CD14-positive monocyte (primary cell): ENCODE data around the gene IL3. TPM values are rescaled to one million over a fixed set of nuclear protein-coding genes. Genes with fewer than 3 reads are reported as not detected.

Source experiments
- DNase-seq, 3 donors: peaks; one replicate each; pipeline ENCODE4 v3.0.0-alpha.2; 2011 to 2022
- H2AFZ ChIP-seq: 2 replicates; pipeline ENCODE4 v1.6.0; 2012; ENCODE audit warnings: mild to moderate bottlenecking, low read depth, low read length, inconsistent platforms; ENCODE audit not compliant: insufficient read depth, poor library complexity, severe bottlenecking
- H3K27ac ChIP-seq, 2 donors: 1 replicate in 1 of 2; 2 replicates in 1 of 2; pipeline ENCODE4 v1.5.1; 2012 to 2013; ENCODE audit warnings: low read length in 2 of 2, control low read depth in 1 of 2, inconsistent platforms in 1 of 2, low read depth in 1 of 2, mild to moderate bottlenecking in 1 of 2
- H3K27me3 ChIP-seq, 2 donors: one replicate each; pipeline versions ENCODE4 v1.6.0 to v1.6.1; 2011 to 2013; ENCODE audit warnings: low read length in 2 of 2; ENCODE audit not compliant: control insufficient read depth in 2 of 2, insufficient read depth in 2 of 2
- H3K36me3 ChIP-seq, 2 donors: replicated peaks in 1 of 2; 1 replicate in 1 of 2; 2 replicates in 1 of 2; pipeline versions ENCODE4 v1.5.1 to v1.6.1; 2012 to 2013; ENCODE audit warnings: low read length in 2 of 2, control low read depth in 1 of 2, inconsistent platforms in 1 of 2, mild to moderate bottlenecking in 1 of 2; ENCODE audit not compliant: insufficient read depth in 2 of 2, control insufficient read depth in 1 of 2
- H3K4me1 ChIP-seq, 2 donors: 1 replicate in 1 of 2; 2 replicates in 1 of 2; pipeline versions ENCODE4 v1.5.1 to v1.6.1; 2012 to 2013; ENCODE audit warnings: low read length in 2 of 2, control low read depth in 1 of 2, inconsistent platforms in 1 of 2, mild to moderate bottlenecking in 1 of 2, moderate library complexity in 1 of 2; ENCODE audit not compliant: insufficient read depth in 2 of 2, control insufficient read depth in 1 of 2
- H3K4me2 ChIP-seq: replicated peaks from 2 replicates; pipeline ENCODE3; 2012; ENCODE audit warnings: low read length, moderate library complexity, mild to moderate bottlenecking; ENCODE audit not compliant: poor library complexity, severe bottlenecking; ENCODE audit errors: extremely low read depth
- H3K4me3 ChIP-seq, 3 experiments: fragments of 200-600 bp in 1 of 3; sonication (generic) in 1 of 3; replicated peaks in 1 of 3; 1 replicate in 2 of 3; 2 replicates in 1 of 3; pipeline ENCODE4 v1.5.1; 2011 to 2013; ENCODE audit warnings: low read length in 3 of 3, mild to moderate bottlenecking in 3 of 3, control low read depth in 2 of 3, low read depth in 2 of 3, inconsistent platforms in 1 of 3, moderate library complexity in 1 of 3
- H3K79me2 ChIP-seq: 2 replicates; pipeline ENCODE4 v1.6.0; 2012; ENCODE audit warnings: mild to moderate bottlenecking, control low read depth, inconsistent platforms, low read length, moderate library complexity; ENCODE audit not compliant: insufficient read depth
- H3K9ac ChIP-seq: 2 replicates; pipeline ENCODE4 v1.6.0; 2017; ENCODE audit warnings: low read length, mild to moderate bottlenecking; ENCODE audit not compliant: insufficient read depth, poor library complexity, severe bottlenecking
- H3K9me3 ChIP-seq, 2 donors: replicated peaks in 1 of 2; 1 replicate in 1 of 2; 2 replicates in 1 of 2; pipeline versions ENCODE4 v1.5.1 to v1.6.1; 2012 to 2013; ENCODE audit warnings: low read length in 2 of 2, control low read depth in 1 of 2; ENCODE audit not compliant: control insufficient read depth in 1 of 2, insufficient read depth in 1 of 2
- H4K20me1 ChIP-seq: 2 replicates; pipeline ENCODE4 v1.6.0; 2012; ENCODE audit warnings: mild to moderate bottlenecking, low read length, control low read depth, moderate library complexity; ENCODE audit not compliant: insufficient read depth
- H3K27ac Mint-ChIP-seq, 7 donors: one replicate each; pipeline ENCODE4 v1.8.0; 2020; ENCODE audit warnings: mild to moderate bottlenecking in 7 of 7, mixed read lengths in 7 of 7, moderate library complexity in 6 of 7, inconsistent platforms in 2 of 7
- H3K27me3 Mint-ChIP-seq, 3 donors: one replicate each; pipeline ENCODE4 v1.8.0; 2021 to 2022; ENCODE audit warnings: low read depth in 3 of 3, mild to moderate bottlenecking in 3 of 3, mixed read lengths in 3 of 3, moderate library complexity in 3 of 3, inconsistent platforms in 1 of 3
- H3K36me3 Mint-ChIP-seq, 2 donors: one replicate each; pipeline ENCODE4 v1.8.0; 2020; ENCODE audit warnings: mixed read lengths in 2 of 2, inconsistent platforms in 1 of 2, mild to moderate bottlenecking in 1 of 2
- H3K4me1 Mint-ChIP-seq: one replicate; pipeline ENCODE4 v1.8.0; 2020; ENCODE audit warnings: mild to moderate bottlenecking, mixed read lengths
- H3K4me3 Mint-ChIP-seq, 2 donors: one replicate each; pipeline ENCODE4 v1.8.0; 2020; ENCODE audit warnings: mild to moderate bottlenecking in 2 of 2, mixed read lengths in 2 of 2, moderate library complexity in 1 of 2
- H3K9me3 Mint-ChIP-seq, 7 donors: one replicate each; pipeline ENCODE4 v1.8.0; 2020 to 2022; ENCODE audit warnings: mixed read lengths in 7 of 7, mild to moderate bottlenecking in 6 of 7, moderate library complexity in 6 of 7, inconsistent platforms in 2 of 7
- CTCF ChIP-seq: fragments of 200-600 bp; IDR thresholded peaks from one replicate; pipeline ENCODE4 v1.8.0; 2022; ENCODE audit warnings: antibody characterized with exemption, mild to moderate bottlenecking
- WGBS: methylation state at CpG from one replicate; pipeline ENCODE4 v1.1.5; 2013; ENCODE audit warnings: missing lambda C conversion rate; ENCODE audit not compliant: insufficient coverage; 5-methylcytosine and 5-hydroxymethylcytosine counted together
- intact Hi-C, 2 donors: fragments of 100-400 bp; cut with micrococcal nuclease; formaldehyde crosslinking; loops; one replicate each; pipeline versions ENCODE4 v1.15.0 to v1.15.1; 2023
- polyA plus RNA-seq, 3 donors: library from polyadenylated mRNA; depleted of rRNA in 1 of 3; unstranded in 2 of 3; stranded (reverse) in 1 of 3; fragments of 300-500 nt in 2 of 3; fragments of >200 nt in 1 of 3; fragmentation: Illumina TruSeq in 2 of 3; gene quantifications; 1 replicate in 2 of 3; 2 replicates in 1 of 3; pipeline ENCODE4 v1.2.3, GENCODE V29; 2012 to 2021

IL3 gene
- polyA plus RNA-seq, 3 donors = not detected

- Histone ChIP-seq H3K27ac (no peak overlapping the region), H3K9ac (no peak overlapping the region), H3K4me3 (no peak overlapping the region), H3K27me3 (no peaks in the 10 kb centered on the region), H3K4me2 (no peak overlapping the region), H2AFZ (no peak overlapping the region), H3K36me3 (no peaks in the 10 kb centered on the region), H3K4me1 (peaks cover 14 to 22% of the 10 kb centered on the region in 2 donors), H4K20me1 (no peaks in the 10 kb centered on the region), H3K9me3 (peaks cover 0 to 4% of the 10 kb centered on the region in 2 donors), H3K79me2 (no peaks in the 10 kb centered on the region)
- peaks cover 0 to 5% of the 10 kb centered on the region in 2 donors for H3K36me3 Mint-ChIP-seq
- H3K27ac Mint-ChIP-seq = no peak overlapping the region
- H3K4me3 Mint-ChIP-seq = no peak overlapping the region
- peaks cover 3 to 15% (median 6%) of the 10 kb centered on the region in 7 donors for H3K9me3 Mint-ChIP-seq
- no CpG with 5 or more reads among the region's 3 CpGs for WGBS
- H3K27me3 Mint-ChIP-seq = peaks cover 6 to 13% (median 10%) of the 10 kb centered on the region in 3 donors
- peaks cover 28% of the 10 kb centered on the region for H3K4me1 Mint-ChIP-seq
- intact Hi-C loops = no loop called here
- no peak for DNase-seq
- no peak for TF ChIP-seq CTCF
Measured at GRCh38 chr5:132110195-132110594, 49.7 kb downstream of the IL3 start.

- Mint-ChIP-seq H3K4me1 (peaks cover 35% of the 10 kb centered on the region), H3K9me3 (peaks cover 3 to 15% (median 6%) of the 10 kb centered on the region in 7 donors), H3K27me3 (peaks cover 6 to 9% (median 8%) of the 10 kb centered on the region in 3 donors), H3K27ac (peak overlapping the region in 1 of 7 donors; percentile 8), H3K36me3 (peaks cover 0 to 5% of the 10 kb centered on the region in 2 donors), H3K4me3 (no peak overlapping the region)
- Histone ChIP-seq H3K9ac (no peak overlapping the region), H3K27ac (no peak overlapping the region), H3K9me3 (peaks cover 0 to 4% of the 10 kb centered on the region in 2 donors), H4K20me1 (no peaks in the 10 kb centered on the region), H3K36me3 (no peaks in the 10 kb centered on the region), H2AFZ (no peak overlapping the region), H3K79me2 (no peaks in the 10 kb centered on the region), H3K27me3 (no peaks in the 10 kb centered on the region), H3K4me2 (no peak overlapping the region), H3K4me3 (no peak overlapping the region), H3K4me1 (peaks cover 17 to 28% of the 10 kb centered on the region in 2 donors)
- no peak for TF ChIP-seq CTCF
- intact Hi-C loops = no loop called here
- no peak for DNase-seq
Measured at GRCh38 chr5:132110930-132111329, 50.5 kb downstream of the IL3 start.
